HUDEP-2 (cell line): ENCODE data around the gene CCDC152.
"Not testable (repeated sequence)": the region's sequence is repeated elsewhere in the genome, so short reads cannot be mapped to it uniquely, and the experiment has no call there.

Experiments used
- DNase-seq, 76 experiments: peaks; one replicate each; lab custom pipeline; 2025; ENCODE audit not compliant: unreplicated experiment in 76 of 76; lab: John Stamatoyannopoulos, UW

Gene CCDC152, protein sequence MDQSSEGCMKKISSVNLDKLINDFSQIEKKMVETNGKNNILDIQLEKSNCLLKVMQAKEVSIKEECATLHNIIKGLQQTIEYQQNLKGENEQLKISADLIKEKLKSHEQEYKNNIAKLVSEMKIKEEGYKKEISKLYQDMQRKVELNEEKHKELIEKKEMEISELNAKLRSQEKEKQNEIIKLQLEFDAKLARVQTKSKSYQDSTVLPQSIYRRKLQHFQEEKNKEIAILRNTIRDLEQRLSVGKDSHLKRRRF

DNA sequence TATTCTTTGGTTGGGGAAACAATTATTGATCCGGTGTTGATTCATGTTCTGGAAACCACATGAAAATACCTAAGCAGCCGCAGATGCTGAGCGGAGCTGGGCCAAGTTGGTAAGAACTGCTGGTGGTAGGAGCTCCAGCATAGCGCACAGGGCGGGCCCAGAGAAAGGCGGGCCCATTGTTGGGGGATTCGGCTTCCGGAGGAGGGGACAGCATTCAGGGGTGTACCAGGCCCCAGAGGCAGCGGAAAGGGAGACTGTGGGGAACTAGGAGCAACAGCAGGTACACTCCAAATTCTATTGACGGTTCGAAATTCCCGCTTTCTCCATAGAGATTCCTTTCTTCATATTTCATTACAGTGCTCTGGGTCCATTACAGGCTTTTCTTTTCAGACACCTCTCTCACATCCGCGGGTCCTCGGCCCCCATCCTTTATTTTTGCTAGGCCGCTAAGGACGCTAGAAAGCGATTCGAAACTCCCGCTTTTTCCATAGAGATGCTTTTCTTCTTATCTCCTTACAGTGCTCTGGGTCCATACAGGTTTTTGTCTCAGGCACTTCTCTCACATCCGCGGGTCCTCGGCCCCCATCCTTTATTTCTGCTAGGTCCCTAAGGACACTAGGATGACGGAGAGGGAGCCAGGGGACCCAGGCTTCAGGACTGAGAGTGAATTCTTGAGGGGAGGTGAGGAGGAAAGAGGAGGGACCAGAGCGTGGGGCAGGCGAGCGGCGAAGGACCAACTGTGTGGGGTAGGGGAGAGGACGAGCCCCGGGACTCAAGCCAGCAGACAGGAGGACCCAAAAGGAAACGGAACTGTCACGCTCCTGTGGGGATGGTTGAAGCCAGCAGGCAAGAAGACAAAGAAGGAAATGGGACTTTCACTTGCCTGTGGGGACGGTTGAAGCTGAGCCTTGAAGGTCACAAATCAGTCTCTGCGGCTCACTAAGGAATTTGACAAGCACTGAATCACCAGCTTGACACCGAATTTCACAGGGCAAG, at the start of gene CCDC152:
Gene CCDC152 (plus strand): TSS at position 213 of the 996 bp plus-strand sequence. CDS start 2,304 bp downstream, outside the sequence.
- DNase-seq: peak in 16 of 76 experiments; percentile 1 to 44 (median 10)

DNA sequence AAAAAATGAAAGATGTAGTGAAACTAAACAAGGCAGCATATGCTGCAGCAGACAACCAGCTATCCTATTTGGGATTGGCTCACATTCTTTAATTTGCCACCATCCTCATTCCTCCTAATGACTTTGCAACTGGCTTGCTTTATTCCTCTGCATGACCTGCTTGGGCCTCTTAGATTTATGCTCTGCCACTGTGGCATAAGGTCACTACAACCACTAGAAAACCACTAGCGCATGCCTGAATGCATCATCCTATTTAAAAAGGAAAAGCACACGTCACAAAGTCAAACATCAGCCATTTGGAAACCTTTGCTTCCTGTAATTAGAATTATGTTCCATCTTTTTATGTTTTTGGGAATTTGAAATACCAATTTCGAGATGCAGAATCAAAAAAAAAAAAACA, 40.8 kb upstream of the CCDC152 start:
- no peak for DNase-seq

DNA sequence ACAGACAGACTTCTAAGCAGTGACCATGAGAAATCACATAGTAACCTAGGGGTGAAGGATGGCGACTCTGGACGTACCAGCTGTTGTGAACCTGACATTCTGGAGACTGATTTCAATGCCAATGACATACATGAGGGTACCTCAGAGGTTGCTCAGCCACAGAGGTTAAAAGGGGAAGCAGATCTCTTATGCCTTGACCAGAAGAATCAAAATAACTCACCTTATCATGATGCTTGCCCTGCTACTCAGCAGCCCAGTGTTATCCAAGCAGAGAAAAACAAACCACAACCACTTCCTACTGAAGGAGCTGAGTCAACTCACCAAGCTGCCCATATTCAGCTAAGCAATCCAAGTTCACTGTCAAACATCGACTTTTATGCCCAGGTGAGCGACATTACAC, 38.0 kb upstream of the CCDC152 start:
- no peak for DNase-seq

DNA sequence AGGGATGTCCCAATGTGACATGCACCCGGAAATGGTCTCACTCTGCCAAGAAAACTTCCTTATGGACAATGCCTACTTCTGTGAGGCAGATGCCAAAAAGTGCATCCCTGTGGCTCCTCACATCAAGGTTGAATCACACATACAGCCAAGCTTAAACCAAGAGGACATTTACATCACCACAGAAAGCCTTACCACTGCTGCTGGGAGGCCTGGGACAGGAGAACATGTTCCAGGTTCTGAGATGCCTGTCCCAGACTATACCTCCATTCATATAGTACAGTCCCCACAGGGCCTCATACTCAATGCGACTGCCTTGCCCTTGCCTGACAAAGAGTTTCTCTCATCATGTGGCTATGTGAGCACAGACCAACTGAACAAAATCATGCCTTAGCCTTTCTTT, 37.6 kb upstream of the CCDC152 start:
- DNase-seq: no peak

DNA sequence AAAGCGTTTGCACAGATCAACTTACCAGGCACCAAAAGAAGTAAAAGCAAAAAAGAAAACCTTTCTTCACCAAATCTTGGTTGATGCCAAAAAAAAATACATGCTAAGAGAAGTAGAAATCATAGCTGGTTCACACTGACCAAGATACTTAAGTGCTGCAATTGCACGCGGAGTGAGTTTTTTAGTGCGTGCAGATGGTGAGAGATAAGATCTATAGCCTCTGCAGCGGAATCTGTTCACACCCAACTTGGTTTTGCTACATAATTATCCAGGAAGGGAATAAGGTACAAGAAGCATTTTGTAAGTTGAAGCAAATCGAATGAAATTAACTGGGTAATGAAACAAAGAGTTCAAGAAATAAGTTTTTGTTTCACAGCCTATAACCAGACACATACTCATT, 36.4 kb upstream of the CCDC152 start:
- DNase-seq: no peak

DNA sequence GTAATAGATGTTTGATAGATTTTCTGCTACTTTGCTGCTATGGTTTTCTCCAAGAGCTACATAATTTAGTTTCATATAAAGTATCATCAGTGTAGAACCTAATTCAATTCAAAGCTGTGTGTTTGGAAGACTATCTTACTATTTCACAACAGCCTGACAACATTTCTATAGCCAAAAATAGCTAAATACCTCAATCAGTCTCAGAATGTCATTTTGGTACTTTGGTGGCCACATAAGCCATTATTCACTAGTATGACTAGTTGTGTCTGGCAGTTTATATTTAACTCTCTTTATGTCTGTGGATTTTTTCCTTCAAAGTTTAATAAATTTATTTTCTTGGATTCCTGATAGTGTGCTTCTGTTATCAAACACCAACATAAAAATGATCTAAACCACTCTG, 35.1 kb upstream of the CCDC152 start:
- no peak for DNase-seq

DNA sequence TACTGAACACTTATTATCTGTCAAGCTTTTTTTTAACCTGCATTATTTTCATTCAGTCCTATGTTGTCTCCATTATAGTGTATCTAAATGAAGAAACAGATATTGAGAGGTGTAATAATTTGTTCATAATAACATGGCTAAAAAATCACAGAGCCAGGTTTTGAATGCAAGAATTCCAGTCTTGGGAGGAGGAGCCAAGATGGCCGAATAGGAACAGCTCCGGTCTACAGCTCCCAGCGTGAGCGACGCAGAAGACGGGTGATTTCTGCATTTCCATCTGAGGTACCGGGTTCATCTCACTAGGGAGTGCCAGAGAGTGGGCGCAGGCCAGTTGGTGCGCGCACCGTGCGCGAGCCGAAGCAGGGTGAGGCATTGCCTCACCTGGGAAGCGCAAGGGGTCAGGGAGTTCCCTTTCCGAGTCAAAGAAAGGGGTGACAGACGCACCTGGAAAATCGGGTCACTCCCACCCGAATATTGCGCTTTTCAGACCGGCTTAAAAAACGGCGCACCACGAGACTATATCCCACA, 22.0 kb upstream of the CCDC152 start:
- not testable (repeated sequence) for DNase-seq

DNA sequence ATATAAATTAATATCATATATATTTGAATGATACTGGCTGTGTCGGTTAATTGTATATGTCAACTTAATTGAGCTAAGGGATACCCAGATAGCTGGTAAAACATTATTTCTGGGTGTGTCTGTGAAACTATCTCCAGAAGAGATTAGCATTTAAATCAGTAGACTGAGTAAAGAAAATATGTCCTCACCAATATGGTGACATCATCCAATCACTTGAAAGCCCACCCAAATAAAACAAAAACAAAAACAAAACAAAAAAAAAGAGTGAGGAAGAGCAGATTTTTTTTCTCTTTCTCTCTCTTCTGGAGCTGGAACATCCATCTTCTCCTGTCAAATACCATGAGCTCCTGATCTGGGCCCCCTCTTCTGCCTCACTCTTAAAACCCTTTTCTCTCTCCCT, 15.7 kb upstream of the CCDC152 start:
- no peak for DNase-seq

DNA sequence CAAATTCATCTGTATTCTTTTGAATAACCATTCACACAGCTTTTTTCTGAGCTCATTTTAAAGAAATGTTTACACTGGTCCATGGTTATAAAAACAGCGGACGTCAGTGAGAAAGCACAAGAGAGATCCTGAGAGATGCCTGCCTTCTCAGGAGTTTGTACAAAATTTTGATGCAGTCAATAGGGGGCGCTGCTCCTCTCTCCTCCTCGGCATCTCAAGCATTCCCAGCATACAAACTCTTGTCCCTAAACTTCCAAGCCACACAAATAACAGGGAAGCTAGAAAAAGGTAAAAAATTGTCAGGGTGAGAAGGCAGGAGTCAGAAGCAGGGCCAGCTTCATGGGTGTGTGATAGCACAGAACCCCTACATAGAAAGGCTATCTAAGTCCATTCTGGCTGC, 11.2 kb upstream of the CCDC152 start:
- peak in 11 of 76 experiments; percentile 1 to 18 (median 6) for DNase-seq

DNA sequence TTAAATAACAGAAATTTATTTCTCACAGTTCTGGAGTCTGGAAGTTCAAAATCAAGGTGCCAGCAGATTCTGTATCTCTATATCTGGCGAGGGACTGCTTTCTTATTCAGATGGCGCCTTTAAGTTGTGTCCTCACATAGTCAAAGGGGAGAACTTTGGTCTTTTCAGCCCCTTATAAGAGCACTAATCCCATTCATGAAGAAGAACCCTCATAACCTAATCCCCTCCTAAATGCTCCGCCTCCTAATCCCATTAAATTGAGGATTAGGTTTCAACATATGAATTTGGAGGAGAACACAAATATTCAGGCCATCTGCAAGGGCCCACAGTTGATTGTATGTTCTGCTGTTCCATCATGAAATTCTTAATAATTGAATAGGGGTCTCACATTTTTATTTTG, 10.8 kb upstream of the CCDC152 start:
- DNase-seq: no peak

DNA sequence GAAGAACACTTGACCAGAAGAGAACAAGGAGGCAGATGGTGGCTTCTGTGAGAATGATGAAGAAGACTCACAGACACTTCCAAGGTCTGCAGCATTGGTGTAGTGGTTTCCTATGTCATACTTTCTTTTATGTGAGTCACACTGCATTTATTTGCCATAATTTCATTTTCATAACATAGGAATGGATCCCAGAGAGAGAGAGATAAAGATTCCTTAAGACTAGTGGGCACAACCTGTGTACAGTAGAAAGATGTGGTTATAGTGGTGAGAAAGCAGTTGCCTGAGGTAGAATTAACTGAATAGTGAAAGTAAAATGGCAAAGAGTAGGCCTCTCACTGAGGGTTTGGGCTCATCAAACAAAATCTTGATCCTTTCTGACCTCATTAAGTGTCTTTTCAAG, 7.6 kb upstream of the CCDC152 start:
- DNase-seq: no peak

DNA sequence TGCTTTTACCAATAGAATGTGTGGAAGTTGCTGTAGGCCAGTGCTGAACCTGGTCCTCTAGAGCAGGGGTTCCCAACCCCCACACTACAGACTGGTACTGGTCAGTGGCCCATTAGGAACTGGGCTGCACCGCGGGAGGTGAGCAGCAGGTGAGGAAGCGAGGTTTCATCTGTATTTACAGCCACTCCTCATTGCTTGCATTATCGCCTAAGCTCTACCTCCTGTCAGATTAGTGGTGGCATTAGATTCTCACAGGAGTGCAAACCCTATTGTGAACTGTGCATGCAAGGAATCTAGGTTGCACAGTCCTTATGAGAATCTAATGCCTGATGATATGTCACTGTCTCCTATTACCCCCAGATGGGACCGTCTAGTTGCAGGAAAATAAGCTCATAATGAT, 6.1 kb upstream of the CCDC152 start:
- no peak for DNase-seq

DNA sequence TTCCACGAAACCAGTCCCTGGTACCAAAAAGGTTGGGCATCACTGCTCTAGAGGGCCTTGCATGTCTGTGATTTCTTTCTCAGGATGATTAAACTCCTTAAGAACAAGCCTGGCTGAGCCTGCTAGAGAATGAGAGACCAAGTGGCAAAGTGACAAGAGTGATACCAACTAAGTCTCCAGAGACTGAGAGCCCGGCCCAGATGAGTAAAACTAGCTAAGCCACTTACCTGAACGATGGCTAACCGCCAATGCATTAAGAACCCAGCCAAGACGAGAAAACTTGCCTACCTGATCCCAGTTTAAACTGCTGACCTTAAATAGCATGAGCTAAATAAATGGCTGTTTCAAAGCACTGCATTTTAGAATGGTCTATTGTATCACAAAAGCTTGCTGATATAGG, 5.6 kb upstream of the CCDC152 start:
- DNase-seq: no peak

DNA sequence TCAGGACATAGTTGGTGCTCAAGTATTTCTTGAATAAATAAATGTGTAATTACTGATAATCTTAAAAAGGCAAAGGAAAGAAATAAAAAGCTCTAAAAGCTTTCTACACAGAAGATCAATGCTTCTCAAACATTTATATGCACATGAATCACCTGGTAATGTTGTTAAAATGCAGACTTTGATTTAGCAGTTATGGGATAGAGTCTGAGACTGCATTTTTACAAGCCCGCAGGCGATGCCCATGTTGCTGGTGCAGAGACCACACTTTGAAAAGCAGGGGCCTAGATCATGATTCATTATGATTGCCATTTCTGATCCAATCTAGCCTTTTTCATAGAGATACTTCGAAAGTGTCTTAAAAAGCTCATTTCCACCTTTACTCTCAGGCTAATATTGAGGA, 3.5 kb upstream of the CCDC152 start:
- DNase-seq: no peak

DNA sequence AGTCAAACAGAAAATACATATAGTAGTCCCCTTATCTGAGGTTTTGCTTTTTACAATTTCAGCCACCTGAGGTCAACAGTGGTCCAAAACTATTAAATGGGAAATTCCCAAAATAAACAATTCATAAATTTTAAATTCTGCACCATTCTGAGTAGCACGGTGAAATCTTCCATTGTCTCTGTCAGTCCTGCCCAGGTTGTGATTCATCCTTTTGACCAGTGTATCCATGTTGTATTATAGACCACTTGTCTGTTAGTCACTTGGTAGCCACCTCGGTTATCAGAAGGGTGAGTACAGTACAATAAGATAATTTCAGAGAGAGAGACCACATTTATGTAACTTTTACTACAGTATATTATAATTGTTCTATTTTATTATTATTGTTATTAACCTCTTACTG, 2.8 kb downstream of the CCDC152 start:
- DNase-seq: no peak

DNA sequence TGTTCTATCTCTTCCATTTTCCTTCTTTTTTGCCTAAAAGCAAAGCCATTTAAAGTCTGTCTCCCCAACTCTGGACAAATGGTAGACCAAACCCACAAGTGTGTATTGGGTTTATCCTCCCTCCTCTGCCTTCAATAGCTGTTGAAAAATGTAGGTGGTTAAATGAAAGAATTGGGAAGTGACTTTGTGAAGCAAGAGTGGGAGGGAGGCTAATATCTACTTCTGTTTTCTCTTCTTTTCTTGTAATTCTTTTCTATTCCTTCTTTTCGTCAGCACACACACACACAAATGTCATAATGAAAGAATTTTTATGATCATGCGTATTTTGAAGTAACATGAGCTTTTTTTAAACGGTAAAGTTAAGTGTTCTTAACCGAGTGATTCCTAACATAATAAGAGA, 3.8 kb downstream of the CCDC152 start:
- no peak for DNase-seq

DNA sequence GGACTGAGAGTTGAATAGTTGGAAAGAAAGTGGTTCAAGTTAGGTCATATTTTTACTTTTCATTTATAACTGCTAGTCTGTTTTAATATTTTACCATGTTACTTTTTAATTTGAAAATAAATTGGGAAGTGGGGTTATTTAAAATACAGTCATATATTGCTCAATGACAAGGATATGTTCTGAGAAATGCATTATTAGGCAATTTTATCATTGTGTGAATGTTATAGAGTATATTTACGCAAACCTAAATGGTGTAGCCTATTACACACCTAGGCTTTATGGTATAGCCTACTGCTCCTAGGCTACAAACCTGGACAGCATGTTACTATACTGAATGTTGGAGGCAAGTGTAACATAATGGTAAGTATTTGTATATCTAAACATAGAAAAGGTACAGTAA, 5.2 kb downstream of the CCDC152 start:
- DNase-seq: no peak

DNA sequence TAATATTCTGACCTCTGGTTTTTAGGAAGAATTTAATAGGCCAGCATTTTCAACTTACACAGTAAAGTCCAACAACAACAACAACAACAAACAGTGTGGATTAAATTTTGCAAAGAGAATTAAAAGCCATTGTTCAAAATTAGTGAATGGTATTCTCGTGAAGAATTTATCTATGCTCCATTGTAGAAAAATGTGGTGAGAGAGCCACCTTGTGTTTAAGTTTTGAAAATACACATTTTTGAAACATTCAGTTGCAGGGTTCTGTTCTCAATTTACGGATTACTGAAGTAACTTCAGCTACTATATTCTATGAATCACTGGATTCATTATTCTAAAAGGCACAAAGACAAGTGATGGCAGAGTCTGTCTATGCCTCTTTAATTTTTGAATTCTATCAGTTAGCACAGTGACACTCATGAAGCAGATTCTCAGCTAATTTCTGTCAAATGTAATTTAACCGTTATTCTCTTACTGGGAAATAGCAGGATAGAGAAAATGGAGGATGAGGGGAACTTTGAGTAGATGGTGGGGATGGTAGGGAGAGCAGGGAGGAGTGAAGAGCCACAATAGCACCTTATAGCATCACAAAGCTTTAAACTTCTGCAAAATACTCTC, 11.0 kb downstream of the CCDC152 start:
- DNase-seq: peak in 5 of 76 experiments; percentile 0 to 12 (median 7)

DNA sequence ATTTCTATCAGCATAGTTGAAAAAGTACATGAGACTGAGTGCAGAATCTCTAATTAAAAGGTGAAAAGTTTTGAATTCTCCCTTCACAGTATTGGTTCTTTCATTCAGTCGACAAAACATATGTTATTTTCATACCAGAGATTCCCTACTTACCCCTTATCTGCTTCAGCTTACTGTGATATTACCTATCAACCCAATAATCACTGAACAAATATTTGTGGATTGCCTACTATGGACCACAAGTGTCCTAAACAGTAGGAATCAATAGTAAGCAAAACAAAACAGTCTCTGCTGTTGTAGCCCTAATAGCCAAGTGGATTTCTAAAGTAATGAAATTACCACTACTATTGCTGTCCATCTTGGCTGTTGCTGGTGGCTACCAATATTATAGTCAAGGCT, 11.5 kb downstream of the CCDC152 start:
- DNase-seq: no peak

DNA sequence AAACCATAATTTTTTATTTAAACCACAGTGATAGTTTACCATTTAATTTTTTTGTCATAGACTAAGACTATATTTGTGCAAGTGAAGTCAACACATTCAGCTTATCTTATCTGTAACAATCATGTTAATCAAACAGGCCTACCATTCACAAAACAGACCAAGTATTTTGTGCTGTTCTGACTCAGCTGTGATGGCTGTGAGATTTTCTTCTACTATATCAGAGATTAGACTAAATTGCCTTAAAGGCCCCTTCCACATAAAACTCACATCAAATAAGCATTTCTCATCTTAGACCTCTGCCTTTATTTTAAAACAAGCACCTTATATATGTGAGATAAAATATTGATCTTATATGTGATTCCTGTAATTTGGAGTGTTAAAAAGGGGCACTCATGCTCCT, 13.4 kb downstream of the CCDC152 start:
- DNase-seq: no peak
